A673 (cell line): ENCODE data around the gene FAM177A1. TPM values are rescaled to one million over a fixed set of nuclear protein-coding genes. Genes with fewer than 3 reads are reported as not detected.

Experiments
- BruUV-seq: library from RNA; stranded (reverse); fragments of 400-500 nt; replicated peaks from 2 replicates; lab custom pipeline; 2021; lab: Mats Ljungman, UMichigan
- CTCF ChIA-PET: fragments of 300-600 bp; sonication (Branson Sonifier 250); formaldehyde crosslinking; loops from one replicate; lab custom pipeline; 2022; ENCODE audit warnings: antibody characterized with exemption; lab: Charles Lee
- POLR2A ChIA-PET: fragments of 300-600 bp; sonication (Branson Sonifier 250); formaldehyde crosslinking; loops from one replicate; lab custom pipeline; 2022; ENCODE audit warnings: antibody characterized with exemption; ENCODE audit not compliant: low non-redundant PET; lab: Charles Lee
- DNase-seq: peaks from one replicate; pipeline ENCODE4 v3.0.0-alpha.2; 2015; ENCODE audit warnings: low spot score
- H3K27ac ChIP-seq: fragments of 200-600 bp; sonication (generic); 2 replicates; pipeline ENCODE4 v1.5.1; 2016; ENCODE audit warnings: mixed run types, low read depth, mild to moderate bottlenecking, mixed read lengths, antibody characterized with exemption, low read length; ENCODE audit not compliant: poor library complexity, severe bottlenecking
- H3K27me3 ChIP-seq: fragments of 200-600 bp; sonication (generic); replicated peaks from 2 replicates; pipeline ENCODE4 v1.6.1; 2017; ENCODE audit warnings: mixed run types, low read depth, mild to moderate bottlenecking, mixed read lengths, antibody characterized with exemption, low read length; ENCODE audit not compliant: insufficient read depth, poor library complexity
- H3K36me3 ChIP-seq: fragments of 200-600 bp; sonication (generic); 2 replicates; pipeline ENCODE4 v1.6.1; 2016; ENCODE audit warnings: mixed run types, mild to moderate bottlenecking, mixed read lengths, antibody characterized with exemption, low read length; ENCODE audit not compliant: insufficient read depth, poor library complexity, severe bottlenecking
- H3K4me1 ChIP-seq: fragments of 200-600 bp; sonication (generic); 2 replicates; pipeline ENCODE4 v1.6.1; 2017; ENCODE audit warnings: mixed run types, mild to moderate bottlenecking, mixed read lengths, antibody characterized with exemption, low read length; ENCODE audit not compliant: insufficient read depth, poor library complexity, severe bottlenecking
- H3K4me3 ChIP-seq: fragments of 200-600 bp; sonication (generic); 2 replicates; pipeline ENCODE4 v1.5.1; 2016; ENCODE audit warnings: low read depth, mixed run types, mild to moderate bottlenecking, mixed read lengths, low read length; ENCODE audit not compliant: poor library complexity, severe bottlenecking
- H3K9me3 ChIP-seq: fragments of 200-600 bp; sonication (generic); 2 replicates; pipeline ENCODE4 v1.6.1; 2016; ENCODE audit warnings: mixed run types, low read depth, mild to moderate bottlenecking, mixed read lengths, antibody characterized with exemption, low read length; ENCODE audit not compliant: poor library complexity, severe bottlenecking
- EZH2 ChIP-seq: fragments of 200-600 bp; sonication (generic); IDR thresholded peaks from 2 replicates; pipeline ENCODE4 v1.6.1; 2017; ENCODE audit warnings: borderline replicate concordance, low read depth, mild to moderate bottlenecking, mixed read lengths, antibody characterized with exemption, low read length; ENCODE audit not compliant: poor library complexity, severe bottlenecking
- intact Hi-C: fragments of 100-400 bp; cut with micrococcal nuclease; formaldehyde crosslinking; loops from one replicate; pipeline ENCODE4 v1.10.0; 2022; ENCODE audit not compliant: unreplicated experiment
- total RNA-seq: library from RNA; stranded (reverse); gene quantifications from 2 replicates; pipeline ENCODE4 v1.2.3, GENCODE V29; 2021
- TF ChIP-seq, protein P1 (sequence below): fragments of 300-800, 200-600 bp; sonication (generic); conservative IDR thresholded peaks from 2 replicates; pipeline ENCODE4 v1.5.1; 2017; ENCODE audit warnings: low read depth, mild to moderate bottlenecking, antibody characterized with exemption, low read length, moderate library complexity, mixed read lengths

Gene FAM177A1
- total RNA-seq, 1 experiment from 2014 or later = 59.2 TPM

DNA sequence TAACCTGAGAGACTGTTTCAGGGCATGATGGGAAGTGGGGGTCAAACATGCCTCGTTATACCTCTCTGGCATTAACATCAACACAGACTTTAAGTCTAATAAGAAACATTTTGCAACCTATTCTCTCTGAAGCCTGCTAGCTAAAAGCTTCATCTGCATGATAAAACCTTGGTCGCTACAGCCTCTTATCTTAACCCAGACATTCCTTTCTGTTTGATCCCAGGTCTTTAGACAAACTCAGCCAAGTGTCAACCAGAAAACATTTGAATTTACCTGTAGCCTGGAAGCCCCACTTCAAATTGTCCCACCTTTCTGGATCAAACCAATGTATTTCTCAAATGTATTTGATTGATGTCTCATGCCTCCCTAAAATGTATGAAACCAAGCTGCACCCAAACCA lies 66.6 kb downstream of the FAM177A1 start:
- no peak for TF ChIP-seq EZH2
- TF ChIP-seq, protein P1, sequence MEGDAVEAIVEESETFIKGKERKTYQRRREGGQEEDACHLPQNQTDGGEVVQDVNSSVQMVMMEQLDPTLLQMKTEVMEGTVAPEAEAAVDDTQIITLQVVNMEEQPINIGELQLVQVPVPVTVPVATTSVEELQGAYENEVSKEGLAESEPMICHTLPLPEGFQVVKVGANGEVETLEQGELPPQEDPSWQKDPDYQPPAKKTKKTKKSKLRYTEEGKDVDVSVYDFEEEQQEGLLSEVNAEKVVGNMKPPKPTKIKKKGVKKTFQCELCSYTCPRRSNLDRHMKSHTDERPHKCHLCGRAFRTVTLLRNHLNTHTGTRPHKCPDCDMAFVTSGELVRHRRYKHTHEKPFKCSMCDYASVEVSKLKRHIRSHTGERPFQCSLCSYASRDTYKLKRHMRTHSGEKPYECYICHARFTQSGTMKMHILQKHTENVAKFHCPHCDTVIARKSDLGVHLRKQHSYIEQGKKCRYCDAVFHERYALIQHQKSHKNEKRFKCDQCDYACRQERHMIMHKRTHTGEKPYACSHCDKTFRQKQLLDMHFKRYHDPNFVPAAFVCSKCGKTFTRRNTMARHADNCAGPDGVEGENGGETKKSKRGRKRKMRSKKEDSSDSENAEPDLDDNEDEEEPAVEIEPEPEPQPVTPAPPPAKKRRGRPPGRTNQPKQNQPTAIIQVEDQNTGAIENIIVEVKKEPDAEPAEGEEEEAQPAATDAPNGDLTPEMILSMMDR = no peak
- H3K27ac ChIP-seq = no peak overlapping the region
- no peak for DNase-seq
- CTCF ChIA-PET = no interaction called here
- POLR2A ChIA-PET = no interaction called here
- peaks cover 6% of the 10 kb centered on the region for H3K9me3 ChIP-seq
- no peaks in the 10 kb centered on the region for H3K4me1 ChIP-seq
- peaks cover 41% of the 10 kb centered on the region for H3K36me3 ChIP-seq
- no peaks in the 10 kb centered on the region for H3K27me3 ChIP-seq
- no peak overlapping the region for H3K4me3 ChIP-seq
- intact Hi-C loops = no loop called here
- no TSS peak for BruUV-seq

DNA sequence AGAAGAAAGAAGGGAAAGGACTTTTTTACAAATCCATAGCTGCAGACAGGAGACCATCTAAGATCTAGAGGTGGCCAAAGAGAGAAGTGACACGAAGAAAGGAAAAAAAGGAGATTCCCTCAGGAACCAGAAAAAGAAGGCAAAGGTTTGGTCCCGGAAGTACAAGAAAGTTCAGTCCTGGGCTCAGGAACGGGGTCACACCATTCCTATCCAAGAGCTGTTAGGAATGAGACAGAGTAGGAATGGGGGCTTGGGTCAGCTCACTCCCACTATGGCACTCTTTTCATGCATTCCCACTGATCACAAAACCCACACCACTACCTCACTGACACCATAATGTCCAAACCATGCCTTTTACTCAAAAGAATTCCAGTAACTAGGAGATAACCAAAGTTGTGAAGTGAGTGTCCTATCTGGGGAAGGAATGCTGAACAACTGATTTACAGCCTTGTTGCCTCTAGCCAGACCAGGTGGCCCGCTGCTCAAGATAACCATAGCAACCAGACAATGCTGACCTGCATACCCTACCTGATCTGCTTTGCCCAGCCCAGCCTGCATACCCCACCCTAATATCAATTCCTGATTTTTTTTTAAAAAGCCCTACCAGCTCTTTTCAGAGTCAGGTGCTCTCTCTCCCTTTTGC lies 67.4 kb downstream of the FAM177A1 start:
- no peaks in the 10 kb centered on the region for H3K27me3 ChIP-seq
- peaks cover 34% of the 10 kb centered on the region for H3K36me3 ChIP-seq
- TF ChIP-seq, protein P1 = no peak
- TF ChIP-seq EZH2 = no peak
- H3K9me3 ChIP-seq = peaks cover 6% of the 10 kb centered on the region
- BruUV-seq = no TSS peak
- no peak overlapping the region for H3K27ac ChIP-seq
- intact Hi-C loops = no loop called here
- H3K4me3 ChIP-seq = no peak overlapping the region
- CTCF ChIA-PET = no interaction called here
- no peaks in the 10 kb centered on the region for H3K4me1 ChIP-seq
- POLR2A ChIA-PET = no interaction called here
- no peak for DNase-seq

DNA sequence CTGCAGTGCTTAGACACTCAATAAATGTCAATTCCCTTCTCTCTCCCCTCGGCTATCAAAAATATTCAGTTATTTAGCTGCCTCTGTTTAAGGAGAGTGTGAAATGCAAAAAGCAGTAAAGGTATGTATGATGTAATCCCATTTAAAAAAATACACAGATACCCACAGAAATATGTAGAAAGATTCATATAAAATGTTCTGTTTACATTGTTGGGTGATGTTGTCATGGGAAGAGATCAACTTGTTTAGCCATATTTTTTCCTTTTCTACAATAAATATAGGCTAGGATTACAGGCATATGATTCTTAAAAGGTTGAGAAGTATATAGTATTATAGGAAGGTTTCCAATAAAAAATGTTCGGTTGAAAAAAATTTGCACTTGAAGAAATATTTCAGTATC lies 68.0 kb downstream of the FAM177A1 start:
- TF ChIP-seq EZH2 = no peak
- TF ChIP-seq, protein P1 = no peak
- intact Hi-C loops = no loop called here
- H3K4me1 ChIP-seq = no peaks in the 10 kb centered on the region
- H3K4me3 ChIP-seq = no peak overlapping the region
- no peak overlapping the region for H3K27ac ChIP-seq
- H3K9me3 ChIP-seq = peaks cover 6% of the 10 kb centered on the region
- no TSS peak for BruUV-seq
- no peak for DNase-seq
- no peaks in the 10 kb centered on the region for H3K27me3 ChIP-seq
- H3K36me3 ChIP-seq = peaks cover 34% of the 10 kb centered on the region
- ChIA-PET CTCF (no interaction called here), POLR2A (interaction anchor here (0.6 kb wide), 1 partner anchor 422 kb away, joined by 3 read pairs; no protein-coding TSS in a partner anchor)
